ACHN (cell line): ENCODE measurements around the gene GNA14.
"Not testable (repeated sequence)": the region's sequence is repeated elsewhere in the genome, so short reads cannot be mapped to it uniquely, and the experiment has no call there.

ENCODE experiments used
- DNase-seq: peaks from one replicate; pipeline ENCODE4 v3.0.0-alpha.2; 2015
- in situ Hi-C: cut with HindIII; loops from 2 replicates; pipeline ENCODE4 v1.10.0; 2017; ENCODE audit warnings: low sequenced_read_pairs, low pct_ligation_motif_present, low pct_unique_long_range_greater_than_20kb

The GNA14 gene

GRCh38 chr9:77399964-77400363 is 248.2 kb downstream of the GNA14 start:
- in situ Hi-C loops = no loop called here
- no peak for DNase-seq

GRCh38 chr9:77398581-77398980 is 249.5 kb downstream of the GNA14 start:
- DNase-seq, in situ Hi-C loops: not testable (repeated sequence)

- no peak for DNase-seq
- in situ Hi-C loops = no loop called here
These were observed 255.8 kb downstream of the GNA14 start for GRCh38 chr9:77392328-77392727.

GRCh38 chr9:77391834-77392233 is 256.3 kb downstream of the GNA14 start:
- in situ Hi-C loops = no loop called here
- no peak for DNase-seq

GRCh38 chr9:77386187-77386586 is 261.9 kb downstream of the GNA14 start:
- no peak for DNase-seq
- in situ Hi-C loops = no loop called here

- no peak for DNase-seq
- in situ Hi-C loops = no loop called here
These were observed 263.7 kb downstream of the GNA14 start for GRCh38 chr9:77384406-77384805.

- in situ Hi-C loops = no loop called here
- peak; percentile 2 for DNase-seq
These were observed 272.1 kb downstream of the GNA14 start for GRCh38 chr9:77375956-77376532.

- DNase-seq = no peak
- in situ Hi-C loops = no loop called here
These were observed 273.9 kb downstream of the GNA14 start for GRCh38 chr9:77374266-77374665.
